HG02678 (cell line): ENCODE results near the gene AMIGO3.
"Not testable (repeated sequence)": the region's sequence is repeated elsewhere in the genome, so short reads cannot be mapped to it uniquely, and the experiment has no call there.

ENCODE experiments used
- ATAC-seq: cut with Tn5 transposase; IDR thresholded peaks from one replicate; pipeline ENCODE4 v1.9.1; 2021; ENCODE audit warnings: mild to moderate bottlenecking, moderate library complexity; ENCODE audit not compliant: unreplicated experiment

The AMIGO3 gene

GRCh38 chr3:49719214-49719884 is at the start of gene AMIGO3:
Gene AMIGO3, minus strand, starts transcription at chr3:49719684. Its CDS starts 219 bp downstream, at chr3:49719465.
- peak; percentile 49 for ATAC-seq

- ATAC-seq = no peak
Measured at GRCh38 chr3:49763981-49764380, 44.5 kb upstream of the AMIGO3 start.

GRCh38 chr3:49761661-49762060 is 42.2 kb upstream of the AMIGO3 start:
- ATAC-seq = no peak

- ATAC-seq = no peak
Measured at GRCh38 chr3:49759226-49759625, 39.7 kb upstream of the AMIGO3 start.

- no peak for ATAC-seq
Measured at GRCh38 chr3:49757197-49757596, 37.7 kb upstream of the AMIGO3 start.

- no peak for ATAC-seq
Measured at GRCh38 chr3:49756036-49756435, 36.6 kb upstream of the AMIGO3 start.

GRCh38 chr3:49754536-49754935 is 35.1 kb upstream of the AMIGO3 start:
- no peak for ATAC-seq

- no peak for ATAC-seq
Measured at GRCh38 chr3:49751501-49751900, 32.0 kb upstream of the AMIGO3 start.

GRCh38 chr3:49750056-49750455 is 30.6 kb upstream of the AMIGO3 start:
- ATAC-seq = no peak

- not testable (repeated sequence) for ATAC-seq
Measured at GRCh38 chr3:49748874-49749273, 29.4 kb upstream of the AMIGO3 start.

- no peak for ATAC-seq
Measured at GRCh38 chr3:49747792-49748480, 28.5 kb upstream of the AMIGO3 start.

GRCh38 chr3:49745986-49746385 is 26.5 kb upstream of the AMIGO3 start:
- no peak for ATAC-seq

- no peak for ATAC-seq
Measured at GRCh38 chr3:49740427-49740826, 20.9 kb upstream of the AMIGO3 start.

GRCh38 chr3:49738067-49738713 is 18.7 kb upstream of the AMIGO3 start:
- no peak for ATAC-seq

GRCh38 chr3:49734752-49735151 is 15.3 kb upstream of the AMIGO3 start:
- no peak for ATAC-seq

GRCh38 chr3:49733551-49733950 is 14.1 kb upstream of the AMIGO3 start:
- ATAC-seq = no peak

GRCh38 chr3:49732597-49732996 is 13.1 kb upstream of the AMIGO3 start:
- no peak for ATAC-seq

- ATAC-seq = no peak
Measured at GRCh38 chr3:49729966-49730609, 10.6 kb upstream of the AMIGO3 start.

- ATAC-seq = no peak
Measured at GRCh38 chr3:49727924-49728361, 8.5 kb upstream of the AMIGO3 start.

- no peak for ATAC-seq
Measured at GRCh38 chr3:49727154-49727923, 7.9 kb upstream of the AMIGO3 start.
